Fibroblast of skin of abdomen (primary cell): ENCODE results near the gene LRRC32.
A peak's percentile ranks its signal among the peaks of the same experiment; 100 is the strongest.

Experiments used
- DNase-seq: peaks from one replicate; pipeline ENCODE4 v3.0.0-alpha.2; 2013

Gene LRRC32

DNA sequence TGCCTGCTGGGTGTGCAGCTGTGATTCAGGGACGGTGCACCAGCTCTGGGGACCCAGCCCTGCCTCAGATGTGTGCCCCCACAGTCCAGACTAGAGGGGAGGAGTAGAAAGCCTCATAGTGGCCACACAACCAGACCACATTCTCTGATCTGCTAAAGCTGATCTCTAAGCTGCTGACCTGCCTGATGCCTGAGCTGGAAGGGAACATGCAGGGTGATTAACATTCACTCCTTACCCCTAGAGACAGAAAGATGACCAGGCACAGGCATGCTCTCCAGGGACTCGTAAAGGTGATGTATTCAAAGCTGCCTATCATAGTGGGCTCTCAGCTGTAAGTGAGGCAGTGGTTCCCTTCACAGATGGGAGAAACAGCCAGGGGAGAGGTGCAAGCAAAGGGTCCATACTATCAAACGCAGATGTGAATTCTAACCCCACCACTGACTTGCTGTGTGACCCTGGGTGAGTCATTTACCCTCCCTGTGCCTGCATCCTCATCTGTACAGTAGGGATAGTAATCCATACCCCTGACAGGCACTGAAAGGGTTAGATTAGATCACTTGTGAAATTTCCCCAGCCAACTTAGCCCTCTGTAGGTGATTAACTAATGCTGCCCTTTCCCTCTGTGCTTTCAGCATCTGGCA lies 29.0 kb upstream of the LRRC32 start:
- peak; percentile 21 for DNase-seq

DNA sequence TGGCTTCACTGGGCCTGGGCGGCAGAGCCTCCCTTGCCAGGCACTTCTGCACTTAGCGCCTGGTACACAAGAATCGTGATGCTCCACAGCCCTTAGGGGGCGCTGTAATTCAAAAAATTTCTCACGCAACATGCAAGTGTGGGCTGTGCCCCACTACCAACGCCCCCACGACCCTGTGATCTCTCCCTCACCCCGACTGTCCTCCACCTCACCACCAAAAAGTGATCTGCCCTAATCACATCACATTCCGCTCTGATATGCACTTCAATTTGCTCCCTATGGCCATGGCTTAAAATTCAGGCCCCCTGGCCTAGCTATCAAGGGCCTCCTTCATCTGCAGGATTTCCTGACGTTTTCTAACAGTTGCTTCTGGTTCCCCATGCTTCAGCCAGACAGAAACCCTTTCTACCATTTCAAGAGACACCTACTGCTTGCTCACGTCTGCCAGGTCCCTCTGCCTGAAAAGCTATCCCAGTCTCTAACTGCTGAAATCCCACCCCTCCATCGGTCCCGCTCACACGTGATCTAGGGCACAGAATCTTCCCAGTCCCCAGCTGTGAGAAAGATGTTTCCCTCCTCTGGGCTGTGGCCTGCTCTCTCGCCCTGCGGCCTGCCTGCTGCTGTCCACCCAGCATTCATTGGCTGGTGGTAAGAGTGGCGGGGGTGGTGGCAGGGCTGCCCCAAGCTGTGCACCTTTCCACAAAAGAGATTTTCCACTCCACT lies 27.9 kb upstream of the LRRC32 start:
- DNase-seq, result no peak

DNA sequence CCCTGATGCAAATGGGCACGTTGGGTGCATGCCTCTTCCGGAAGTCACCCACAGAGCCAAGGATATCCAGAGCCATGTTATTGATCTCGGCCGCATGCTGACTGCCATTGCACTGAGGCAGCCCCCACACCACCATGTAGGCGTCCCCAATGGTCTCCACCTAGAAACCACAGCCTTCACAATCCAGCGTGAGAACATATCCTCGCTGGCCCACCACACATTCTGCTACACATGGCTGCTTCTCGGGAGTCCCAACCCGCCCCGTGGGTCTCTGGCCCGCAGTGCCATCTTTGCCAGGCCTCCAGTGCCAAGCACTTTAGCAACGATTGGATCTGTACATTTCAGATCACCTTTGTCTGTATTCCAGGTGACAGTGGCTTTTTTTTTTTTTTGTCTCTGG lies 26.2 kb upstream of the LRRC32 start:
- no peak for DNase-seq

DNA sequence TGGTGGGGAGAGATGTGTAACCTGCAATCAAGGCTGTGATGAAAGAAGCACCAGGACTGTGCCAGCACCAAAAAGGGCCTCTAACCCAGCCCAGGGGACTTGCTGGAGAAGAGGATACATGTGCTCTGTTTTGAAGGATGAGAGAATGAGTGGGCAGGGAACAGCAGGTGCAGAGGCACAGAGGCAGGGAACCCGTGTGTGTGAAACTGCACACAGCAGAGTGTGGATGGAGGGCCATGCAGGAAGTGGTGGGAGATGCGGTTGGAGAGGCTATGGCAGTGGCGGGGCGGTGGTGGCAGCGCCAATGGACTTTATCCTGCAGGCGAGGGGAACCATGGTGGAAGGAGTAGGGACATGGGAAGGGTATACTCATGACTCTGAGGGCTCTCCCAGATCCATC lies 25.2 kb upstream of the LRRC32 start:
- no peak for DNase-seq

DNA sequence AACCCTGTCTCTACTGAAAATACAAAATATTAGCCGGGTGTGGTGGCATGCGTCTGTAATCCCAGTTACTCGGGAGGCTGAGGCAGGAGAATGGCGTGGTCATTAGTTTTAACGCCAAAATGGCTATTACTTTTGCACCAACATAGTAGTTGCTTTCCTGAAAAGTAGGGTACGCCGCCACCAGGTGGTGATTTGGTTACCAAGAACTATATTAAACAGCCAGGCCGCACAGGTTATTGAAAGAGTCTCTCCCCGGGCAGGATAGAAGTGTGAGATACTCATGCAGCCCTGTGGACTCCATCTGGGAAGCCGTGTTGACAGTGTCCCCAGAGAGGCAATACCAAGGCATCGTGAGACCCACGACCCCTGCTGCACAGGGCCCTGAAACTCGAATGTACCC lies 24.6 kb upstream of the LRRC32 start:
- DNase-seq, result no peak

DNA sequence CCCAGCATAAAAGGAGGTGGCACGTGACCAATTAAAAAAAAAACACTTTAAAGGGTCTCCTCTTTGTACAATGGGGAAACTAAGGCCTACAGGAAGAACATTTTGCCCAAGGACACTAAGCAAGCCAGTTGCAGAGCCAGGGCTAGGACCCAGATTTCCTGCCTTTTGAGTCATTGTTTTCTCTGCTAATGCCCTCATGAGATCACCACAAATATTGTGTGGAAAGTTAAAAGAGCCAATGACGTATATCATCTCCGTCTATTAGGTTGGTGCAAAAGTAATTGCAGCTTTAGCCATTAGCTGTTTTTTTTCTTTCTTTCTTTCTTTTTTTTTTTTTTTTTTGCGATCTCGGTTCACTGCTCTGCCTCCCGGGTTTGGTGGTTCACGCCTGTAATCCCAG lies 24.1 kb upstream of the LRRC32 start:
- peak; percentile 70 for DNase-seq

DNA sequence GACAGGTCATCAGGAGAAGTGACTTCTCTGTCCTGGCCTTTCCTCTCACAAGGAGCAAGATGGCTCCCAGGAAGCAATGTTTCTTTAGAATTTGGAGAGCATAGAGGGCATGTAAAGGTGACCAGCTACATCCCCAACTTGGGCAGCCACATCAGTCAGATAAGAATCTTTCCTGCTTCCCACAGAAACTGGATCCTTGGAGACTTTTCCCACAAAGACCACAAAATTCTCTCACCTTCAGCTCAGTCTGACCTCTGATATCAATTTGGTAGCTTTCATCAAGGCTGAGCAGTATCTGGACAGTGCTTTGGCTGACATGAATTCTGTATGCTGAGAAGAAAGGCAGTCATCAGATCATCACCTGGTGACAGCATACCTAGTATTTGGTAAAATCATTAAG lies 23.3 kb upstream of the LRRC32 start:
- DNase-seq, result no peak

DNA sequence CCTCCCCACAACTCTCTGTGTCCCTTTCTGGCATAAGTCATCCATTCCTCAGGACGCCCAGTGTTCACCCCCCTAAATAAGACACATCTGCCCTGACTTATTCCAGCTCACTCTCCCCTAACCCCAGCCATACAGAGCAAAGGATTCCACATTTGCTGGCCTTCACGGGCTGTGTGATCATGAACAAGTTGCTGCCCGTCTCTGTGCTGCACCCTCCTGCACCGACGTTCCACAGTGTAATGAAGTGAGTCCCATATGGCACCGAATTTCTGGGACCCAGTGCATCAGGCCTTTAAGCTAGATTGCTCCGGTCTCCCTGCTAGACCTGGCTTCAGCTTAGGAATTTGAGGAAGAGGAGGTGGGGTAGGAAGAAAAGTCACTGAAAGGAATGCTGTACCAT lies 22.4 kb upstream of the LRRC32 start:
- DNase-seq, result no peak

DNA sequence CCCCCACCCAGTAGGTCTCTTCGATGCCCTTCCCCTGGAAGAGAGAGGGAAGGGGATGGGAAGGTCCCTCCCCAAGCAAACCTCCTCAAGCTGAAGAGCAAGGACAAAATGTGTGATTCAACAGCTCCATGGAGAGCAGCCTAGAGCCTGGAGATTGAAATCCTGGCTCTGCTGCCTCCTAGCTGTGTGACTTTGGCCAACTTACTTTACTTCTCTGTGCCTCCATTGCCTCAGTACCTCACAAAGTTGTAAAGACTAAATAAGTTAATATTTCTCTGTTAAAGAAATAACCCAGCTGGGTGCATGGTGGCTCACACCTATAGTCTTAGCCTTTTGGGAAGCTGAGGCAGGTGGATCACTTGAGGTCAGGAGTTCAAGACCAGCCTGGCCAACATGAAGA lies 21.1 kb upstream of the LRRC32 start:
- DNase-seq, result no peak

DNA sequence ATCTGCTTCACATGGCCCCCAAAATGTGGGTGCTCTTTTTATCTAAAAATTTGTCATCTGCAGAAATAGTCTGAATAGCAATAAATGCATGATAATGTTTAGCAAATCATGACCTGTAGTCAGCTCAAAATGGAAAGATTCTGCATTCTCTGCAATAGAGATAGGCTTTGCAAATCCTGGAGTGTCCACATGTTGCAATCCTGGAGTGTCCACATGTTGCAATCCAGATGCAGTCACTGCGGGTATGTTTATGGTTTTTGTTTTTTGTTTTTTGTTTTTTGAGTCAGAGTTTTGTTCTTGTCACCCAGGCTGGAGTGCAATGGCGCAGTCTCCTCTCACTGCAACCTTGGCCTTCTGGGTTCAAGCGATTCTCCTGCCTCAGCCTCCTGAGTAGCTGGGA lies 20.2 kb upstream of the LRRC32 start:
- peak; percentile 50 for DNase-seq

DNA sequence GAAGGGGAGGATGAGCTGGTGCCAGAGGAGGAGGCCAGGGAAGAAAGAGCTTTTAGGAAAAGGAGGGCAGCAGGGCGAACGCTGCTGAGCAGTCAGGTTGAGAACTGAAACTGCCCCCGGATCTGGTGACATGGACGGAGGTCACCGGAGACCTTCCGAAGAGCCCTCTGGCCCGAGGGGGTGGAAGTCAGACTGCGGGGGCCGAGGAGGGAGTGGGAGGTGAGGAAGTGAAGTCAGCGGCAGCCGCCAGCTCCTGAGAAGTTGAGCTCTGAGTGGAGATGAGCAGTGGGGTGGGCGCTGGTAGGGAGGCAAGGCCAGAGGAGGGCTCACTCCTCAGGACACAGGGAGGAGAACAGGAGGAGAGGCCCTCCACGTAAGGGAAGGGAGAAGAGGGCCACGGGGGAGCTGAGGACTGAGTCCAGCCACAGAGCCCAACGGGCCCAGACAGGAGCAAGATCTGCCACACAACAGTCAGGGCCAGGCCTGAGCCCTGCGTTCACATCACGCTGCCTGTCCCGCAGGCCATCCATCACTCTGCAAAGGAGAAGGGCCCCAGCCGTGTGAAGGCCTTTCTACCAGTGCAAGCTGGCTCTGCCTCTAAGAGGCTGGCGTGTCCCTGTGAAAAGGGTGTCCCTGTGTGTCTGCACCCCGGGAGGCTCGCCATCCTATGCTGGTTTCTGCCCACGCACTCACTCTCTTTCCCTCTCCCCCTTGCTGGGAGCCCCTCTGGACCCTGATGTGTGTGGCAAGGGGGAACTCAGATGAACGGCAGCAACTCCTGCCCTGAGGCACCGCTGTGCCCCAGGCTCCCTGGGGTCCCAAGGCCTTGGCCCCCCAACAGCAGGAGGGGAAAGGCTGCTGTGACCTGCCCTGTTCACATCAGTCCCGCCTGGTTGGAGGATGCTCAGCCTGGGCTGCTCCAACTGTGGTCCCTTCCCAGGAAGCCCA lies 19.0 kb upstream of the LRRC32 start:
- no peak for DNase-seq

DNA sequence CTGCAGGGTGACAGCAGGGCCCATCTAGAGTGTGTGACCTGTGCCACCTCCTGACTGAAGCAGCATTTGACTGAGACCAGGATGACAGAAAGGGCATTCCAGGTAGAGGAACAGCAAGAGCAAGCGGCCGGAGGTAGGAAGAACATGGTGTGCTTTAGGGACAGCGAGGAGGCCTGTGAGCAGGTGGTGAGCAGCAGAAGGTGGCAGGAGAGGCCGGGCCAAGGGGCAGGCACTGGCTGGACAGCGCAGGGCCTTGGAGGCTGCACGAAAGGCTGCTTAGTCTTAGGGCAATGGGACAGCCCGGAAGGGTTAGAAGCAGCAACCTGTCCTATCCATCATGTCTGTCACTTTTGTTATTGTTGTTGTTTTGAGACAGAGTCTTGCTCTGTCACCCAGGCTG lies 17.6 kb upstream of the LRRC32 start:
- no peak for DNase-seq

DNA sequence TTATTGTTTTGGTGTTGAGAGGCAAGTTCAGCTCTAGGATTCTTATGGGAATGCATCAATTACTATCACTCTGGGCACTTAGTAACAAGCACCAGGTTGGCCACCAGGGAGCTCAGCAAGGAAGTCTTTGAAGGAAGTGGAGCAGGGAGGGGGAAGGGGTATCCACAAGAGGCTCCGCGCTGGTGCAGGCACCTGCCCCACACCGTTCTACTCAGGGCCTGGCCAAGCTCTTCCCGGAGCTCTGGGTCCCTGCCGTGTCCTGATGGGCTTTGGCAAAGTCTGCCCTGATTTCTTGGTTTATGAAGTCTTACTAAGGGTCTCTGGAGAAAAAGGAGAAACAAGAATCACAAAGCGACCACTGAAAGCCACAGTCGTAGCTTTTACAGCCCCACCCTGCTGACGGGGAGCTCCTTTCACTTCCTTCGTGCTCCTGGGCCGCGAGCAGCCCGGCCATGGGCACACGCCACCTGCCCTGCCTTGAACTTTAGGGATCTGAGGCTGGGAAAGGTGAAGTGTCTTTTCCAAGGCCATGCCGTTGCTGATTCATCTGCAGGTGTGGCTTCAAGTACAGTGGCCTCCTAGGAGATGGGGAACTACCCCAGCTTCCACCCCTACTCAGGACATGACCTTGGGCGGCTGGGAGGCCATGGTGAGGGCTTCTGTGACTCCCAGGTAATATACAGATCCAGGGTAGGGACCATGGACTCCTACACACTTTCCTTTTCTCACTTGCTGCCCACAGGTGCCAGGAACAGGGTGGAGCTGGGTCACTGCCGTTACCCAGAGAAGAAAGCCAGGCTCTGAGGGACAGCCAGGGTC lies 15.9 kb upstream of the LRRC32 start:
- no peak for DNase-seq

DNA sequence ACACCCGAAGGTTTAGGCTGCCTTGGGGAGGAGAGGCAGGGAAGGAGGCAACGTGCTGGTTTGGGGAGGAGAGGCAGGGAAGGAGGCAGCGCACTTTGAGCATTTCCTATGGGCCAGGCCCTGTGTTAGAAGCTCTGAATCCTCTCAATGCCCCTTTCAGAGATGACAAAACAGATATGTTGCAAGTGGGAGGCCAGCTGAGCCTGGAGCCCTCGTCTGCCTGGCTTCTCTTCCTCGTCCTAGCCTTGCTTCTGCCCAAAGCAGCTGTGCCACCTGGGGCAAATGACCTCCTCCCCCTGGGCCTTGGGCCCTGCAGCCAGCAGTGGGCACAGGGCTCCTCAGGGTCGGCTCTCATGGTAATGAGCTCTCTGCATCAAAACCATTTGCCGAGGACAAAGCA lies 15.3 kb upstream of the LRRC32 start:
- no peak for DNase-seq

DNA sequence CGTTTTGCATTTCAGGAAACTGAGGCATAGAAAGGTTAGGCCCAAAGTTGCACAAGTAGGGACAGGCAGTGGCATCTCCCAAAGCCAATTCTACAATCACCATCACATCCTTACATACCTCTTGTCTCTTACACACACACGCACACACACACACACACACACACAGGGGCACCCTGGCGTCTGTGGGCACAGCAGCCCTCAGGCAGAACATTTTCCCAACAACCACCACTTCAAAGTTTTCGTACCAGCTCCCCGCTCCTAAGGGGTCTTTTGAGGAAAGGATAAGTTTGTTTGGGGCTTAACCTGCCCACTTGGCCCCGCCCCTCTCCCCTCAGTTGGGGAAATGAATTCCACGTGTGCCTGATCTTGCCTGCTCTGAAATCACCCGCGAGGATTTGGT lies 14.7 kb upstream of the LRRC32 start:
- no peak for DNase-seq

DNA sequence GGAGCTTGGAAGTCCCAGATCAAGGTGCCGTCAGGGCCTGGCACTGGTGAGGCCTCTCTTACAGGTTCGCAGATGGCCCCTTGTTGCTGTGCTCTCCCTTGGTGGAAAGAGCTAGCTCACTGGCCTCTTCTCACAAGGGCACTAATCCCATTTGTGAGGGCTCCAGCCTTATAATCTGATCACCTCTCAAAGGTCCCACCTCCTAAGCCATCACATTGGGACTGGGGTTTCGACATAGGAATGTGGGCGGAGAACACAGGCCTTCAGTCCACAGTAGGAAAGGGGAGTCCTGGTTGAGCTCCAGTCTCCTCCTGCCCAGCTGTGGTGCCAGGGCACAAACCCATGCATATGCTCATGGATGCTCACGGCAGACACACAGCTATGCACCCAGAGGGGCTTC lies 14.0 kb upstream of the LRRC32 start:
- no peak for DNase-seq

DNA sequence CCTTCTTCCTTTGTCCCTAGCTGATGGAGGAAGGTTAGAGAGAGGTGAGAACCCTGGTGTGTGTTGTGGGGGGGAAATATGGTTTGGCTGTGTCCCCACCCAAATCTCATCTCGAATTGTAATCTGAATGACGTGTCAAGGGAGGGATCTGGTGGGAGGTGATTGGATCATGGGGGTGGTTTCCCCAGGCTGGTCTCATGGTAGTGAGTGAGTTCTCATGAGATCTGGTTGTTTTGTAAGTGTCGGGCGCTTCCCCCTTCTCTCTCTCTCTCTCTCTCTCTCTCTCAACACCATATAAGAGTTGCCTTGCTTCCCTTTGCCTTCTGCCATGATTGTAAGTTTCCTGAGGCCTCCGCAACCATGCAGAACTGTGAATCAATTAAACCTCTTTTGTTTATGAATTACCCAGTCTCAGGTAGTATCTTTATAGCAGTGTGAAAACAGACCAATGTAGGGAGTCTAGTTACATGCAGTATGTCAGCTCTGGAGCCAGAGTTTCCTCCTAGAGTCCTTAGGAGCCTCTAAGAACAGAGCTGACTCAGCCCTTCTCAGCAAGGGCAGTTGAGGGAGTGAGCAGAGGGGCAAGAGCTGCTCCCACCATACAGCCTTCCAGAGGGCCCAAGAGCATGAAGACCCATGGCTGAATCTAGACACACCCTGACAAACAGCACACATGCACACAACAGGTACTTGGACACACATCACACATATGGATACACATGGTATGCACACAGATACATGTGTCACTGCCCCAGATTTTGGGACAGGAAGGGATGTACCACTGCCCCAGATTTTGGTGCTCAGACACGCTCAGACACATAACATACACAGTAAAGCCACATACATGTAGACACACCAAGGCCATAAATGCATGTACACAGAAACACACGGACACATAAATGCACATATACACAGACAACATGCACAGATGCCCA lies 12.9 kb upstream of the LRRC32 start:
- DNase-seq, result no peak

DNA sequence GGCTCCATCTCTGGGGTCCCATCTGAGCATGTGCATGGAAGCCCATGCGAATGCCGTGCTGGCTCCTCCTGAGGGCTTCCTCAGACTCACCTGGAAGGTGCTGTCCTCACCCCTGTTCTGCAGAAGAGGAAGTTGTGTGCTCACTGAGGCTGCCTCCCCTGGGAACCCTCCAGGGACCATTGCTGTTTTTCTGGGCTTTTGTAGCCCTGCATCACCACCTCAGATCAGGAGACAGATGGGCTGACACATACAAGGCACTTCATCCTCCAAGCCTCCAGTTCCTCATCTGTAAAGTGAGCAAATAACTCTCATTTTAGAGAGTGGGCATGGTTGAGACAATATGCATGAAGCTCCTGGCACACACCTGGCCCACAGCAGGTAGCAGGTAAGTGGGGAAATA lies 12.1 kb upstream of the LRRC32 start:
- no peak for DNase-seq

DNA sequence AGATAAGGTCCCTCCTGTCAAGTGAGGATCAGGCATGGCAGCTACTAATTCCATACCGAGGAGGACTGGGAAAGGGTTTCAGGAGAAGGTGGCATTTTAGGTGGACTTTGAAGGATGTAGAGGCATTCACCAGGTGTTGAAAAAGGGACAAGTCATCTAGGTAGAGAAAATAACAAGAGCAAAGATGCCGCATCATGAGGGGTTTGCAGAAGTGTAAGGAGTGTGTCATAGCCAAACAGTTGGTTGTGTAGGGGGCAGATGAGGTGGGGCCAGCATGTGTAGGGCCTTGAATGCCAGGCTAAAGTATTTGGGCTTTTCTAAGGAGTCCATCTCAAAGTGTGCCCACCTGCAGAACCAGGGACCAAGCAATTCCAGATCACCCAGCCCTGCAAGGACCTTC lies 11.6 kb upstream of the LRRC32 start:
- no peak for DNase-seq

DNA sequence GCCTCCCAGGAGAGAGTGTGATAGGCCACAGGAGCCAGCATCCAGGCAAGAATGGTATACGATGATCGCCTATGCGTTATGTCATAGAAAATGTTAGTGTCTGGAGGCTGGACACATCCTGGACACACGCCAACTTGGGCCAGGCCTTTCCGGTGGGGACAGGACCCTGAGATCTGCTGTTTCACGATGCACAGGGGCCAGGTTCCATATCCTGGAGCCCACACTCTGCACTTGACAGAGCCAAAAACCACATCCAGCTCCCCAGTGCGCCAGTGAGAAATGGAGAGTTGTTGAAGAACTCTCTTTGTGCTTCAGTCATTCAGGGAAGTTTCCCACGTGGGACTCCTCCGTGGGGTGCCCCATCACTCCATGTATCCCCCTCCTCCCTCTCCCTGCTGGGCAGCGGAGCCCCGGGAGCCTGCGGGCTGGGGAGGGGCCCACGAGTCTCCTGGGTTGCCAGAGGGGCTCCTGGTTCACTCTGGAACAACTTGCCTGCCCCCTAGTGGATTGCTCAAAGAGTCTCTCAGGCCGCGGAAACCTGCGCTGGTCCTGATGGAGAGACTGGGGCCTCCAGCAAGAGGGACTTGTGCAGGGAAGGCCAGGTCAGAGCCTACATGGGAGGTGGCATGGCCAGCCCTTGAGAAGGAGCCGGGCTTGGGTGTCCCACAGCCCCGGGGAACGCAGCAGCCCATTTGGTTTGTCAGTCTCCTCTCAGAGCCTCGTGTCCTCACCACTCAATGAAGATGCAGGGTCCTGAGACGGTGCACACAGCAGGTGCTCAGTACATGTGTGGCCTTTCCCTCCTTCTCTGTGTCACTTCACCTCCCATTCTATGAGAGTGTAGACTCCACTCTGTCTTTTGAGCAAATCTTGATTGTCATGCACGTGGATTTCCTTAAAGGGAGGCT lies 10.2 kb upstream of the LRRC32 start:
- peak; percentile 65 for DNase-seq
